Lung (tissue), 12 donors: ENCODE results near the gene DDX31. TPM values are rescaled to one million over a fixed set of nuclear protein-coding genes. Genes with fewer than 3 reads are reported as not detected.

ENCODE experiments used
- ATAC-seq: fragments of 200-7000 bp; cut with Tn5 transposase; one replicate; pipeline ENCODE4 v1.9.1; 2020; ENCODE audit warnings: moderate number of reproducible peaks; ENCODE audit not compliant: insufficient read depth, low FRiP score
- DNase-seq, 3 donors: peaks; one replicate each; pipeline ENCODE4 v3.0.0-alpha.2; 2013 to 2017
- H3K27ac ChIP-seq, 2 donors: one replicate each; pipeline ENCODE4 v1.5.1; 2013; ENCODE audit warnings: mild to moderate bottlenecking in 2 of 2, moderate library complexity in 2 of 2, control low read depth in 1 of 2, inconsistent platforms in 1 of 2, low read depth in 1 of 2, low read length in 1 of 2
- H3K27me3 ChIP-seq, 3 donors: one replicate each; pipeline ENCODE4 v1.5.1; 2013; ENCODE audit warnings: low read length in 2 of 3; ENCODE audit not compliant: control insufficient read depth in 3 of 3, insufficient read depth in 3 of 3
- H3K36me3 ChIP-seq, 4 donors: one replicate each; pipeline ENCODE4 v1.5.1; 2013; ENCODE audit warnings: low read length in 4 of 4, mild to moderate bottlenecking in 1 of 4, moderate library complexity in 1 of 4; ENCODE audit not compliant: control insufficient read depth in 4 of 4, insufficient read depth in 4 of 4
- H3K4me1 ChIP-seq, 5 donors: one replicate each; pipeline ENCODE4 v1.5.1; 2013; ENCODE audit warnings: low read length in 5 of 5, mild to moderate bottlenecking in 2 of 5, moderate library complexity in 1 of 5; ENCODE audit not compliant: control insufficient read depth in 5 of 5, insufficient read depth in 5 of 5
- H3K4me3 ChIP-seq: one replicate; pipeline ENCODE4 v1.5.1; 2013; ENCODE audit warnings: mild to moderate bottlenecking, control low read depth, moderate library complexity
- H3K9ac ChIP-seq, 2 donors: one replicate each; pipeline ENCODE4 v1.5.1; 2013; ENCODE audit warnings: low read length in 2 of 2, control low read depth in 1 of 2; ENCODE audit not compliant: insufficient read depth in 1 of 2
- H3K9me3 ChIP-seq, 4 donors: one replicate each; pipeline ENCODE4 v1.5.1; 2013; ENCODE audit warnings: low read length in 3 of 4, mild to moderate bottlenecking in 1 of 4, moderate library complexity in 1 of 4; ENCODE audit not compliant: control insufficient read depth in 4 of 4, insufficient read depth in 3 of 4
- CTCF ChIP-seq: IDR thresholded peaks from 2 replicates; pipeline ENCODE4 v1.5.1; 2012; ENCODE audit warnings: mild to moderate bottlenecking; ENCODE audit errors: control extremely low read depth, extremely low read depth
- WGBS, 2 donors: extraction: QIAGEN DNeasy Blood & Tissue Kit; methylation state at CpG; one replicate each; pipeline ENCODE4 v1.1.7; 2013; 5-methylcytosine and 5-hydroxymethylcytosine counted together
- polyA plus RNA-seq, 2 donors: library from polyadenylated mRNA; stranded (reverse); fragments of 200-250 nt; gene quantifications; one replicate each; pipeline ENCODE4 v1.2.1, GENCODE V29; 2013
- total RNA-seq, 2 donors: library from RNA; depleted of rRNA in 1 of 2; stranded (reverse); fragments of >200 nt in 1 of 2; gene quantifications; one replicate each; pipeline ENCODE4 v1.2.1, GENCODE V29; 2014 to 2021
- donor health status: control.
- donor health status: control.
- donor health status: Bipolar disorder and iron deficiency.
- donor health status: healthy.
- donor health status: DM: yes; HTN: yes; CAD: no.

DDX31 gene
- total and polyA plus RNA-seq, 4 donors: 8.1 to 14.8 (median 11.7) TPM

DNA sequence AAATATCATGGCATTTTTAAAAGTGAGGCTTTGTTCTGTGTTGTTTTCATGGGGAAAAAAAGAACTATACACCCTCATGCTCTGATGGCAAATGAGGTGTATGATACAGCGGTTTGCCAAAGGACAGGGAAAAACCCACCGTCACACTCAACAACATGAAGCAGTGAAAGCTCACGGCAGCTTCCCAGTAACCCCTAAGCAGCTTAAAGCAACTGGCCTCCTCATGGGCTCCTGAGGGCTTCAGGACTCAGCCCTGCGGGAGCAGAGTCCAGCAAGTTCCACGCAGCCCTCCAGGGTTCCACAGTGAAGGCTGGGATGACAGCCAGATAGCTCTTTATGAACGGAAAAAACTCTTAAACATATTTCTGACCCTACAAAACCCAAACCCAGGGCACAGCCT, 74.5 kb downstream of the DDX31 start:
- H3K4me1 ChIP-seq: peaks cover 0 to under 1% (median 0%) of the 10 kb centered on the region in 5 donors
- H3K9ac ChIP-seq: no peak overlapping the region
- H3K27me3 ChIP-seq: peaks cover 0 to 24% (median 20%) of the 10 kb centered on the region in 3 donors
- ATAC-seq: no peak
- WGBS, 2 donors: 91 to 93% methylated on average over 6 of the region's 6 CpGs
- H3K9me3 ChIP-seq: peaks cover 0 to 6% (median 0%) of the 10 kb centered on the region in 4 donors
- H3K27ac ChIP-seq: no peak overlapping the region
- DNase-seq: no peak
- peaks cover 4 to 24% (median 9%) of the 10 kb centered on the region in 4 donors for H3K36me3 ChIP-seq
- TF ChIP-seq CTCF: no peak
- no peak overlapping the region for H3K4me3 ChIP-seq

GRCh38 chr9:132594412-132594811, 75.4 kb downstream of the DDX31 start:
- ATAC-seq (no peak), DNase-seq (no peak)
- Histone ChIP-seq H3K9me3 (peaks cover 0 to 6% (median 0%) of the 10 kb centered on the region in 4 donors), H3K4me1 (peaks cover 0 to 3% (median 0%) of the 10 kb centered on the region in 5 donors), H3K27me3 (peaks cover 2 to 31% (median 26%) of the 10 kb centered on the region in 3 donors), H3K27ac (no peak overlapping the region), H3K36me3 (peaks cover 0 to 24% (median 8%) of the 10 kb centered on the region in 4 donors), H3K9ac (no peak overlapping the region), H3K4me3 (peak overlapping the region; percentile 6)
- TF ChIP-seq CTCF: no peak
- WGBS, 2 donors: 96% methylated on average over 13 of the region's 13 CpGs

GRCh38 chr9:132592451-132592850, 77.3 kb downstream of the DDX31 start:
- no peak for DNase-seq
- Histone ChIP-seq H3K9me3 (peaks cover 0 to 3% (median 0%) of the 10 kb centered on the region in 4 donors), H3K36me3 (peaks cover 0 to 20% (median 8%) of the 10 kb centered on the region in 4 donors), H3K4me3 (no peak overlapping the region), H3K27ac (no peak overlapping the region), H3K9ac (no peak overlapping the region), H3K27me3 (peaks cover 13 to 48% (median 43%) of the 10 kb centered on the region in 3 donors), H3K4me1 (peaks cover 0 to 4% (median 0%) of the 10 kb centered on the region in 5 donors)
- no peak for TF ChIP-seq CTCF
- no peak for ATAC-seq
- WGBS, 2 donors: 75 to 83% methylated on average over 8 of the region's 8 CpGs
